B cell (primary cell): ENCODE data around the gene CYB561D1.

Experiments
- EZH2 ChIP-seq: IDR thresholded peaks from 2 replicates; pipeline ENCODE4 v1.6.1; 2012; ENCODE audit warnings: borderline replicate concordance, low read depth, mild to moderate bottlenecking, moderate library complexity, low read length; ENCODE audit not compliant: insufficient read depth, poor library complexity, severe bottlenecking
- TF ChIP-seq, protein P1 (sequence below): fragments of 200-600 bp; IDR thresholded peaks from one replicate; pipeline ENCODE4 v1.8.0; 2022; ENCODE audit warnings: antibody characterized with exemption, mild to moderate bottlenecking

DNA sequence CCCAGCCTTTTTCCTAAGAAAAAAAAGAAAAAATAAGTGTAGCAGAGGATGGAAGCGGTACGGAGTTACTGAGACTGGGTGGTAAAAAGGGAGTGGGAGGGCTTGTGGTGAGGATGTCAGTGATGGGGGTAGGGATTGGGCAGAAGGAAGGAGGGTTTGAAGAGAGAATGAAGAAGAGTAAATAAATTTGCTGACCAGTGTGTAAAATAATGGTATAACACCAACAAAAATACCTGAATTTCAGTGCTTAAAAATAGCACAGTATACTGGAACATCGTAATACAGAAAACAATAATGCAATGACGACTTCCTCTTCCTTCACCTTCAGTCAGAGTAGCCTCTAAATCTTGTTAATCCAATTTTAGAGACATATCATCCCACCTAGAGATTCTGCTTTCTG is 46.4 kb upstream of the CYB561D1 start:
- TF ChIP-seq, protein P1, sequence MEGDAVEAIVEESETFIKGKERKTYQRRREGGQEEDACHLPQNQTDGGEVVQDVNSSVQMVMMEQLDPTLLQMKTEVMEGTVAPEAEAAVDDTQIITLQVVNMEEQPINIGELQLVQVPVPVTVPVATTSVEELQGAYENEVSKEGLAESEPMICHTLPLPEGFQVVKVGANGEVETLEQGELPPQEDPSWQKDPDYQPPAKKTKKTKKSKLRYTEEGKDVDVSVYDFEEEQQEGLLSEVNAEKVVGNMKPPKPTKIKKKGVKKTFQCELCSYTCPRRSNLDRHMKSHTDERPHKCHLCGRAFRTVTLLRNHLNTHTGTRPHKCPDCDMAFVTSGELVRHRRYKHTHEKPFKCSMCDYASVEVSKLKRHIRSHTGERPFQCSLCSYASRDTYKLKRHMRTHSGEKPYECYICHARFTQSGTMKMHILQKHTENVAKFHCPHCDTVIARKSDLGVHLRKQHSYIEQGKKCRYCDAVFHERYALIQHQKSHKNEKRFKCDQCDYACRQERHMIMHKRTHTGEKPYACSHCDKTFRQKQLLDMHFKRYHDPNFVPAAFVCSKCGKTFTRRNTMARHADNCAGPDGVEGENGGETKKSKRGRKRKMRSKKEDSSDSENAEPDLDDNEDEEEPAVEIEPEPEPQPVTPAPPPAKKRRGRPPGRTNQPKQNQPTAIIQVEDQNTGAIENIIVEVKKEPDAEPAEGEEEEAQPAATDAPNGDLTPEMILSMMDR = no peak
- TF ChIP-seq EZH2 = no peak
